Adrenal gland (tissue), 12 donors: ENCODE results near the gene PRKCZ. TPM values are rescaled to one million over a fixed set of nuclear protein-coding genes. Genes with fewer than 3 reads are reported as not detected.

Experiments used
- DNase-seq, 7 donors: peaks; one replicate each; pipeline ENCODE4 v3.0.0-alpha.2; 2019 to 2020
- H3K27ac ChIP-seq, 5 donors: fragments of 200-600 bp; sonication (generic) in 4 of 5; 1 replicate in 3 of 5; 2 replicates in 2 of 5; pipeline versions ENCODE4 v1.5.1 to v1.8.0; 2016 to 2020; ENCODE audit warnings: mild to moderate bottlenecking in 1 of 5
- H3K27me3 ChIP-seq: fragments of 200-600 bp; 2 replicates; pipeline ENCODE4 v1.8.0; 2021
- H3K36me3 ChIP-seq, 2 donors: fragments of 200-600 bp; replicated peaks in 1 of 2; 1 replicate in 1 of 2; 2 replicates in 1 of 2; pipeline versions ENCODE4 v1.5.1 to v1.8.0; 2018 to 2022
- H3K4me1 ChIP-seq, 2 donors: fragments of 200-600 bp; replicated peaks in 1 of 2; 1 replicate in 1 of 2; 2 replicates in 1 of 2; pipeline versions ENCODE4 v1.5.1 to v1.8.0; 2018 to 2021
- H3K4me3 ChIP-seq, 4 donors: fragments of 200-600 bp; sonication (generic) in 3 of 4; one replicate each; pipeline ENCODE4 v1.5.1; 2016 to 2018
- H3K9me3 ChIP-seq, 3 donors: fragments of 200-600 bp; sonication (generic) in 1 of 3; replicated peaks in 1 of 3; 1 replicate in 2 of 3; 2 replicates in 1 of 3; pipeline versions ENCODE4 v1.5.1 to v1.8.0; 2016 to 2021
- POLR2A ChIP-seq, 2 donors: fragments of 450-650 bp; IDR thresholded peaks; one replicate each; pipeline ENCODE4 v1.6.1; 2017; ENCODE audit warnings: antibody characterized with exemption in 2 of 2, mild to moderate bottlenecking in 2 of 2, moderate library complexity in 1 of 2
- WGBS, 4 donors: extraction: QIAGEN DNeasy Blood & Tissue Kit in 2 of 4; methylation state at CpG; one replicate each; pipeline versions ENCODE4 v1.1.5 to v1.1.7; 2013 to 2017; 5-methylcytosine and 5-hydroxymethylcytosine counted together
- intact Hi-C, 2 donors: fragments of 100-400 bp; cut with DNase I; formaldehyde crosslinking; loops; one replicate each; pipeline versions ENCODE4 v1.14.1 to v1.15.0; 2022 to 2023
- polyA plus RNA-seq, 3 donors: library from polyadenylated mRNA; stranded (reverse); fragments of 200-250 nt in 2 of 3; fragments of 350-450 nt in 1 of 3; fragmentation: Illumina TruSeq in 1 of 3; extraction: RNeasy Lipid Tissue Mini Kit (QIAGEN cat#74804) in 1 of 3; gene quantifications; one replicate each; pipeline ENCODE4 v1.2.3, GENCODE V29; 2013 to 2014
- total RNA-seq, 9 donors: library from RNA; depleted of rRNA in 4 of 9; stranded (reverse); fragments of >200 nt in 4 of 9; fragments of 120-200 nt in 1 of 9; fragmentation: NEBNext Ultra II Directional in 1 of 9; extraction: Animal tissue kit (Norgen Biotek cat#: 25700) in 1 of 9; gene quantifications; one replicate each; pipeline versions ENCODE4 v1.1.0 to v1.2.4, GENCODE V29; 2013 to 2023
- TF ChIP-seq, protein P1 (sequence below), 6 experiments: fragments of 450-650 bp in 4 of 6; fragments of 200-600 bp in 2 of 6; sonication (generic) in 1 of 6; IDR thresholded peaks; 1 replicate in 5 of 6; 2 replicates in 1 of 6; pipeline versions ENCODE4 v1.5.1 to v1.8.0; 2016 to 2021; ENCODE audit warnings: antibody characterized with exemption in 6 of 6, mild to moderate bottlenecking in 2 of 6, moderate library complexity in 1 of 6
- donor health status: healthy with polysubstance abuse.
- donor health status: Bipolar disorder and iron deficiency.
- donor health status: DM: yes; HTN: yes; CAD: no.
- donor health status: DM: no; HTN: no; CAD: no.
- donor health status: DM: no; HTN: no; CAD: no.
- donor health status: DM: yes; HTN: yes; CAD: no.

PRKCZ gene
- total and polyA plus RNA-seq, 12 donors: 8.2 to 50.5 (median 25.4) TPM

GRCh38 chr1:2014181-2014580 lies 36.0 kb upstream of the PRKCZ start:
- intact Hi-C loops: no loop called here
- TF ChIP-seq POLR2A (IDR thresholded peaks at IDR 0.05): no peak
- TF ChIP-seq, protein P1, sequence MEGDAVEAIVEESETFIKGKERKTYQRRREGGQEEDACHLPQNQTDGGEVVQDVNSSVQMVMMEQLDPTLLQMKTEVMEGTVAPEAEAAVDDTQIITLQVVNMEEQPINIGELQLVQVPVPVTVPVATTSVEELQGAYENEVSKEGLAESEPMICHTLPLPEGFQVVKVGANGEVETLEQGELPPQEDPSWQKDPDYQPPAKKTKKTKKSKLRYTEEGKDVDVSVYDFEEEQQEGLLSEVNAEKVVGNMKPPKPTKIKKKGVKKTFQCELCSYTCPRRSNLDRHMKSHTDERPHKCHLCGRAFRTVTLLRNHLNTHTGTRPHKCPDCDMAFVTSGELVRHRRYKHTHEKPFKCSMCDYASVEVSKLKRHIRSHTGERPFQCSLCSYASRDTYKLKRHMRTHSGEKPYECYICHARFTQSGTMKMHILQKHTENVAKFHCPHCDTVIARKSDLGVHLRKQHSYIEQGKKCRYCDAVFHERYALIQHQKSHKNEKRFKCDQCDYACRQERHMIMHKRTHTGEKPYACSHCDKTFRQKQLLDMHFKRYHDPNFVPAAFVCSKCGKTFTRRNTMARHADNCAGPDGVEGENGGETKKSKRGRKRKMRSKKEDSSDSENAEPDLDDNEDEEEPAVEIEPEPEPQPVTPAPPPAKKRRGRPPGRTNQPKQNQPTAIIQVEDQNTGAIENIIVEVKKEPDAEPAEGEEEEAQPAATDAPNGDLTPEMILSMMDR (IDR thresholded peaks at IDR 0.05): no peak
- Histone ChIP-seq H3K4me3 (no peak overlapping the region), H3K27me3 (peaks cover 6% of the 10 kb centered on the region), H3K4me1 (no peaks in the 10 kb centered on the region), H3K36me3 (no peaks in the 10 kb centered on the region), H3K27ac (no peak overlapping the region), H3K9me3 (no peaks in the 10 kb centered on the region)
- no peak for DNase-seq
- 87 to 92% (median 90%) methylated on average over 11 to 15 of the region's 15 CpGs for WGBS, 4 donors

- 63 to 66% (median 66%) methylated on average over 30 to 34 of the region's 34 CpGs for WGBS, 4 donors
- Histone ChIP-seq H3K27ac (no peak overlapping the region), H3K4me3 (no peak overlapping the region), H3K27me3 (peaks cover 14% of the 10 kb centered on the region), H3K4me1 (peaks cover 0 to 4% of the 10 kb centered on the region in 2 donors), H3K9me3 (no peaks in the 10 kb centered on the region), H3K36me3 (no peaks in the 10 kb centered on the region)
- intact Hi-C loops: no loop called here
- TF ChIP-seq POLR2A (IDR thresholded peaks at IDR 0.05): no peak
- TF ChIP-seq, protein P1 (IDR thresholded peaks at IDR 0.05): no peak
- no peak for DNase-seq
Observed at GRCh38 chr1:2014741-2015735, 35.2 kb upstream of the PRKCZ start.

- H3K27me3 ChIP-seq: peaks cover 24% of the 10 kb centered on the region
- H3K4me3 ChIP-seq: no peak overlapping the region
- no peaks in the 10 kb centered on the region for H3K36me3 ChIP-seq
- intact Hi-C loops: no loop called here
- TF ChIP-seq POLR2A (IDR thresholded peaks at IDR 0.05): no peak
- TF ChIP-seq, protein P1 (IDR thresholded peaks at IDR 0.05): no peak
- 77 to 83% (median 79%) methylated on average over 9 of the region's 9 CpGs for WGBS, 4 donors
- no peaks in the 10 kb centered on the region for H3K9me3 ChIP-seq
- H3K27ac ChIP-seq: no peak overlapping the region
- H3K4me1 ChIP-seq: peaks cover 0 to 4% of the 10 kb centered on the region in 2 donors
- no peak for DNase-seq
Observed at GRCh38 chr1:2016123-2016522, 34.1 kb upstream of the PRKCZ start.

DNA sequence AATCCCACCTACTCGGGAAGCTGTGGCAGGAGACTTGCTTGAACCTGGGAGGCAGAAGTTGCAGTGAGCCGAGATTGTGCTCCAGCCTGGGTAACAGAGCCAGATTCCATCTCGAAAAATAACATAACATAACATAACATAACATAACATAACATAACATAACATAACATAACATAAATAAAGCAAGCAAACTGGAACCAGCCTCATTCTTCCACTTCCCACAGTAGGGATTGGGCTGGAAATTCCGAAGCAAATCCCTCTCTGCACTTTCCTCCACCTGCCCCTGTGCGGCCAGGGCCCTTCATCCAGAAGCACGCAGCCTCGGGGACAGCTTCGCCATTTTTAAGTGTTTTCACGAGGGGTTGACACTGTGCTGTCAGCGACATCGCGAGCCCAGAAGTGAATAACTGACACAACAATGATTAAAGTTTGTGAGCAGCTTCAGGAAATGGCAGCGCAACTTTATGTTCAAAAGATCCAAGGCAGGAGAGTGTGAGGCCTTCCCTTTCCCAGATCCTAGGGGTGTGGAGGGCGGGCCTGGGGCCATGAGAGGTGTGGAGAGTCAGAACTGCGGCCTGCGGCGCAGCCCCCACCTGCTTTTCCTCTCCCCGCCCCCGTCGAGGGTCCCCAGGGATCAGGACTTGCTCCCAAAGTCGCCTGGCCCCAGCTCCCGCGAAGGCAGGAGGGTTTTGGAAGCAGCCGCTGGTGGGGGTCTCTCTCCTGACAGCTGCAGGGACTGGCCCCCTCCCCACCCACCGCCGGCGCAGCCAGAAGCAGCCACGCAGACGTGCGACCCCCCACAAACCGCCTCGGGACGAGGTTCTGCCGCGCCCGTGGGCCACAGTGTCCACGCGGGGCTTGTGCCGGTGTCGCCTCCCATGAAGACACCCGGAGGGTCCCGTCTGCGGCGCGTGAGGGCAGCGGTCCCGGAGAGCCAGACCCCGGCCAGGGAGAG lies 31.7 kb upstream of the PRKCZ start:
- 24 to 70% (median 48%) methylated on average over 13 to 47 of the region's 48 CpGs for WGBS, 4 donors
- Histone ChIP-seq H3K36me3 (no peaks in the 10 kb centered on the region), H3K4me3 (no peak overlapping the region), H3K4me1 (peaks cover 0 to 4% of the 10 kb centered on the region in 2 donors), H3K27me3 (peaks cover 32% of the 10 kb centered on the region), H3K9me3 (no peaks in the 10 kb centered on the region), H3K27ac (no peak overlapping the region)
- intact Hi-C loops: no loop called here
- DNase-seq: no peak
- no peak for TF ChIP-seq POLR2A (IDR thresholded peaks at IDR 0.05)
- TF ChIP-seq, protein P1 (IDR thresholded peaks at IDR 0.05): no peak
